SK-N-DZ (cell line): ENCODE measurements around the gene MERTK.

Source experiments
- DNase-seq: peaks from one replicate; pipeline ENCODE4 v3.0.0-alpha.2; 2015; ENCODE audit warnings: low spot score
- small RNA-seq, 2 experiments: library from RNA; depleted of rRNA; stranded (forward); fragments of <200 nt; gene quantifications; one replicate each; pipeline ENCODE3, GENCODE V24; 2014

Gene MERTK

GRCh38 chr2:112075490-112076260 is 177.3 kb downstream of the MERTK start:
- DNase-seq: no peak

GRCh38 chr2:112077814-112078213 is 179.4 kb downstream of the MERTK start:
- no peak for DNase-seq

Small RNAs within 50 kb of the gene (small RNA-seq; reads per million reads assigned to genes)
- 0 reads per million in 2 experiments for gene RN7SL297P
